Small intestine (tissue), 7 donors: ENCODE data around the gene MAP3K5. TPM values are rescaled to one million over a fixed set of nuclear protein-coding genes. Genes with fewer than 3 reads are reported as not detected.

Source experiments
- DNase-seq, 2 donors: peaks; one replicate each; pipeline versions ENCODE4 v3.0.0 to v3.0.0-alpha.2; 2013
- FAIRE-seq: peaks from 2 replicates; lab custom pipeline; 2012; peaks lifted over from hg19 to GRCh38; lab: Jason Lieb, UNC
- H3K27ac ChIP-seq, 3 donors: one replicate each; pipeline ENCODE4 v1.5.1; 2013; ENCODE audit warnings: low read length in 2 of 3, mild to moderate bottlenecking in 2 of 3, control low read depth in 1 of 3, inconsistent platforms in 1 of 3, low read depth in 1 of 3, moderate library complexity in 1 of 3
- H3K27me3 ChIP-seq, 3 donors: one replicate each; pipeline ENCODE4 v1.6.1; 2013; ENCODE audit warnings: low read length in 3 of 3, inconsistent platforms in 1 of 3; ENCODE audit not compliant: control insufficient read depth in 3 of 3, insufficient read depth in 3 of 3
- H3K36me3 ChIP-seq, 3 donors: one replicate each; pipeline ENCODE4 v1.6.1; 2013; ENCODE audit warnings: low read length in 3 of 3, inconsistent platforms in 1 of 3, low read depth in 1 of 3, mild to moderate bottlenecking in 1 of 3, moderate library complexity in 1 of 3; ENCODE audit not compliant: control insufficient read depth in 3 of 3, insufficient read depth in 2 of 3
- H3K4me1 ChIP-seq, 3 donors: one replicate each; pipeline ENCODE4 v1.6.1; 2013; ENCODE audit warnings: low read length in 2 of 3, inconsistent platforms in 1 of 3, low read depth in 1 of 3, mild to moderate bottlenecking in 1 of 3, moderate library complexity in 1 of 3; ENCODE audit not compliant: control insufficient read depth in 3 of 3, insufficient read depth in 2 of 3
- H3K4me3 ChIP-seq, 3 donors: one replicate each; pipeline ENCODE4 v1.5.1; 2013; ENCODE audit warnings: low read length in 3 of 3, control low read depth in 1 of 3, inconsistent platforms in 1 of 3, low read depth in 1 of 3, mild to moderate bottlenecking in 1 of 3, moderate library complexity in 1 of 3
- H3K9me3 ChIP-seq, 2 donors: one replicate each; pipeline ENCODE4 v1.6.1; 2013; ENCODE audit warnings: low read depth in 1 of 2, low read length in 1 of 2; ENCODE audit not compliant: control insufficient read depth in 2 of 2, insufficient read depth in 1 of 2
- WGBS, 3 donors: extraction: QIAGEN DNeasy Blood & Tissue Kit; methylation state at CpG; one replicate each; pipeline ENCODE4 v1.1.7; 2013; 5-methylcytosine and 5-hydroxymethylcytosine counted together
- polyA plus RNA-seq, 4 donors: library from polyadenylated mRNA; stranded (reverse) in 3 of 4; unstranded in 1 of 4; fragments of 200-250 nt in 3 of 4; fragments of 120-200 nt in 1 of 4; gene quantifications; one replicate each; pipeline versions ENCODE4 v1.2.1 to v1.2.3, GENCODE V29; 2013
- donor health status: healthy with polysubstance abuse.
- donor health status: control.
- donor health status: control.
- donor health status: Bipolar disorder and iron deficiency.
- donor health status: healthy.

MAP3K5 gene
- polyA plus RNA-seq, 4 donors = 5.4 to 9.5 (median 7.0) TPM

DNA sequence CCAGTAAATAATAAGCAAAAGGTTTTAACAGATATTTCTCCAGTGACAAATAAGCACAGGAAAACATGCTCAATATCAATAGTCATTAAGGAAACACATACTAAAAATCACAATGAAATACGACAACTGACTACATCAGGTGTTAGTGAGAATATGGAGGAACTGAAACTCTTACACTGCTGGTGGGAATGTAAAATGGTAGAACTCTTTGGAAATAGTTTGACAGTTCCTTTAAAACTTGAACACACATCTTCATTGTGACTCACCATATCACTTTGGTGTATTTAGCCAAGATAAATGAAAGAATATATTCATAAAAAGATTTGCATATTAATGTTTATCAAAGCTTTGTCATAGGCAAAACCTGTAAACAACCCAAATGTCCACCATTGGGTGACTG lies 11.3 kb upstream of the MAP3K5 start:
- Histone ChIP-seq H3K27ac (no peak overlapping the region), H3K9me3 (no peaks in the 10 kb centered on the region), H3K4me1 (no peaks in the 10 kb centered on the region), H3K36me3 (no peaks in the 10 kb centered on the region), H3K27me3 (no peaks in the 10 kb centered on the region), H3K4me3 (no peak overlapping the region)
- DNase-seq (no peak), FAIRE-seq (no peak)
- WGBS, 3 donors = 75 to 100% (median 94%) methylated on average over 1 of the region's 1 CpG

DNA sequence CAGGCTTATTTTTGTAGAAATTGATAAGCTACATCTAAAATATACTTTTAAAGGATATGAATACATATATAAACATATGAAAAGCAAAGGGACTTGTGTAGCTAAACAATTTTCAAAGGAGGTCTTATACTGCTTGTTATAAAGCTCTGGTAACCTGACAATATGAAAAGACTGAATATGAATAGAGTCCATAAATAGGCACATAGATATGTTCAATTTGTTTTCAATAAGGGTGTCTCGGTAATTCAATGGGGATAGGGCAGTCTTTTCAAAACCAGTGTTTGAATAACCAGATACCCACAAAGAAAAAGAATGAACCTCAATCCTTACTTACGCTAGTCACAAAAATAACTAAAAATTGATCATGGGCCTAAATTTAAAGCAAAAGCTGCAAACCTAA lies 9.3 kb upstream of the MAP3K5 start:
- Histone ChIP-seq H3K9me3 (no peaks in the 10 kb centered on the region), H3K27ac (no peak overlapping the region), H3K4me1 (no peaks in the 10 kb centered on the region), H3K36me3 (no peaks in the 10 kb centered on the region), H3K4me3 (no peak overlapping the region), H3K27me3 (no peaks in the 10 kb centered on the region)
- FAIRE-seq (no peak), DNase-seq (no peak)
- 94 to 99% (median 98%) methylated on average over 2 of the region's 2 CpGs for WGBS, 3 donors

DNA sequence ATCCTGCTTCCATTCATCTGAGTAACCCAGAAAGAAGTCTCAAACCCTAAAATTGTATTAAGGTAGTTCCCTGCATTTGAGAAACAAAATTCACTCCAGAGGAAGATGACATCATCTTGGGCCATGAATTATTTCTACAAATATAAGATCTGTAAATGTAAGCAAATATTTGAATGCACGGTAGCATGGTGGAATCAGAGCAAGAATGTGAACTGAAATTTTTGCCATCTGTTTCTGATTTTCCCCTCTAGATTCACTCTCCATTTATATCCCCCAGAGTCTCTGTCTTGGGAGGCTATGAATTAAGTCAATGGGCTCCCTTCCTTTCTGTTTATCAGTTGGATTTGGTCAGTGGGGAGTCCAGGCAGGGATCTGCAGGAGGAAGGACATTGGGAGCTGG lies 5.8 kb upstream of the MAP3K5 start:
- Histone ChIP-seq H3K4me1 (peaks cover 2 to 6% (median 4%) of the 10 kb centered on the region in 3 donors), H3K4me3 (no peak overlapping the region), H3K9me3 (no peaks in the 10 kb centered on the region), H3K36me3 (no peaks in the 10 kb centered on the region), H3K27ac (no peak overlapping the region), H3K27me3 (no peaks in the 10 kb centered on the region)
- no peak for DNase-seq
- FAIRE-seq = no peak
- WGBS, 3 donors = 77 to 100% (median 96%) methylated on average over 1 of the region's 1 CpG

DNA sequence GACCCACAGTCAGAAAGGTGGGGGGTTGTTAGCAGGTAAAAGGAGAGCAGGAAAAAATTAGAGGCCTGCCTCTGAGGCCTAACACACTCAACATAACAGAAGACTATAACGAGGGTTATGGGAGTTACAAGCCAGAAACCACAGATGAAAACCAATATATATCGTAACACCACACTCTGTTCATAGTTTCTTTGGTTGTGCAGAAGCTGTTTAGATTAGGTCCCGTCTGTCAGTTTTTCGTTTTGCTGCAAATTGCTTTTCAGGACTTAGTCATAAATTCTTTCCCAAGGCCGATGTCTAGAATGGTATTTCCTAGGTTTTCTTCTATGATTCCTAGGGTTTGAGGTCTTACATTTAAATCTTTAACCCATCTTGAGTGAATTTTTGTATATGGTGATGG lies 3.7 kb upstream of the MAP3K5 start:
- WGBS, 3 donors = 91 to 95% (median 91%) methylated on average over 5 of the region's 5 CpGs
- Histone ChIP-seq H3K36me3 (no peaks in the 10 kb centered on the region), H3K27me3 (no peaks in the 10 kb centered on the region), H3K4me3 (no peak overlapping the region), H3K4me1 (peaks cover 2 to 6% (median 5%) of the 10 kb centered on the region in 3 donors), H3K27ac (no peak overlapping the region), H3K9me3 (no peaks in the 10 kb centered on the region)
- DNase-seq (no peak), FAIRE-seq (no peak)

DNA sequence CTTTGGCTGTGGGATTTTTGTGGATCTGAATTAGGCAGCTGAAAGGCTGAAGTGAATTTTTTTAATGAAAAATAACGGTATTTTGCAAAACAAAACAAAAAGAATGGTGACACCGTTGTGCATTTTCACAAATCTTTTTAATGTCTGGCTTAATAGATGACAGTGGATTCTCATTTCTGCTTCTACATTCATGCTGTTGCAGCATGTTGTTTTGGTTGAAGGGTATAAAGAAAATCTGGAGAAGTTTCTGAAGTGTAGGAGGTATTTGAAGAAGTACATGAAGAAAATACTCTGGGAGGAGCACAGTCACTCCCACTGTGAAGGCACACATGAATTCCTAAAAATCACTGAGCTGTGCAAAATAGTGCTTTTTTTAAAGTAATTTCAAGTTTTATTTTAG lies 3.1 kb upstream of the MAP3K5 start:
- 90 to 92% (median 90%) methylated on average over 2 of the region's 2 CpGs for WGBS, 3 donors
- DNase-seq (no peak), FAIRE-seq (no peak)
- Histone ChIP-seq H3K27ac (no peak overlapping the region), H3K27me3 (no peaks in the 10 kb centered on the region), H3K4me1 (peaks cover 2 to 7% (median 6%) of the 10 kb centered on the region in 3 donors), H3K36me3 (no peaks in the 10 kb centered on the region), H3K9me3 (no peaks in the 10 kb centered on the region), H3K4me3 (no peak overlapping the region)

DNA sequence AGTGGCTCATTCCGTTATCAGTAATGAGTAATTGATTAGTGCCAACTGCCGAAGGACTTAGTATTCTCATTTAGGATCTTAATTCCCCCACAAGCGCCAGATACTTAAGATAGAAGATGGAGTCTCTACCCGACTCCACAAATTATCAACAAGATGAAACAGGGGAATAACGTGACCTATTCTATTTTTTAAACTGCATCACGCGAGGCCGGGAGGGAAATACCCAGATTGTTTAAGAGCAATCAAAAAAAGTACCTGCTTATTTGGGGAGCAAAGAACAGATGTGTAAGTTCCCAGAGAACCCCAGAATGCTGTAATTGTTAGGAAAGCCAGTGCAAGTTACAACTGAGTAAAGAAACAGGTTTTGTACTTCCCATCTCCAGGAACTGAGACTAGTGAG lies 1.1 kb upstream of the MAP3K5 start:
- 4 to 31% (median 12%) methylated on average over 8 of the region's 8 CpGs for WGBS, 3 donors
- FAIRE-seq (no peak), DNase-seq (no peak)
- no peaks in the 10 kb centered on the region for H3K36me3 ChIP-seq
- H3K27me3 ChIP-seq = no peaks in the 10 kb centered on the region
- H3K4me1 ChIP-seq = peaks cover 4 to 10% (median 9%) of the 10 kb centered on the region in 3 donors
- peak overlapping the region; percentile 94 to 97 (median 96) for H3K27ac ChIP-seq
- H3K4me3 ChIP-seq = peak overlapping the region in 2 of 3 donors; percentile 94 to 95
- H3K9me3 ChIP-seq = no peaks in the 10 kb centered on the region

DNA sequence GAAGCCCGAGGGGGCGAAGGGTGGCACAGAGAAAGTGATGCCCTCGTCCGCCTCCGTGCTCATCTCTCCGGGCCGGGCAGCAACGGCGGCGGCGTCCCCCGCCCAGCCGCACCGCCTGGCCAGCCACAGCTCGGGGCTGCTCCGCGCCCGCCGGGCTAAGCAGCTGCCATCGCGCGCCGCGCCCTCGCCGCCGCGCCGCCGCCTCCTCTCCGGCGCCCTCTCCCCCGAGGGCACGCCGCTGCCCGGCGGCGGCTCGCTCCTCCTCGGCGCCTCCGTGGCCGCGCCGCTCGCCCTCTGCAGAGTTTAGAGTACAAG lies 225 bp downstream of the MAP3K5 start:
- Histone ChIP-seq H3K4me3 (peak overlapping the region; percentile 89 to 95 (median 94)), H3K27ac (peak overlapping the region; percentile 94 to 97 (median 96)), H3K36me3 (no peaks in the 10 kb centered on the region), H3K27me3 (no peaks in the 10 kb centered on the region), H3K9me3 (no peaks in the 10 kb centered on the region), H3K4me1 (peaks cover 6 to 17% (median 9%) of the 10 kb centered on the region in 3 donors)
- DNase-seq (no peak), FAIRE-seq (no peak)
- WGBS, 3 donors = 0% methylated on average over 2 to 46 of the region's 46 CpGs

DNA sequence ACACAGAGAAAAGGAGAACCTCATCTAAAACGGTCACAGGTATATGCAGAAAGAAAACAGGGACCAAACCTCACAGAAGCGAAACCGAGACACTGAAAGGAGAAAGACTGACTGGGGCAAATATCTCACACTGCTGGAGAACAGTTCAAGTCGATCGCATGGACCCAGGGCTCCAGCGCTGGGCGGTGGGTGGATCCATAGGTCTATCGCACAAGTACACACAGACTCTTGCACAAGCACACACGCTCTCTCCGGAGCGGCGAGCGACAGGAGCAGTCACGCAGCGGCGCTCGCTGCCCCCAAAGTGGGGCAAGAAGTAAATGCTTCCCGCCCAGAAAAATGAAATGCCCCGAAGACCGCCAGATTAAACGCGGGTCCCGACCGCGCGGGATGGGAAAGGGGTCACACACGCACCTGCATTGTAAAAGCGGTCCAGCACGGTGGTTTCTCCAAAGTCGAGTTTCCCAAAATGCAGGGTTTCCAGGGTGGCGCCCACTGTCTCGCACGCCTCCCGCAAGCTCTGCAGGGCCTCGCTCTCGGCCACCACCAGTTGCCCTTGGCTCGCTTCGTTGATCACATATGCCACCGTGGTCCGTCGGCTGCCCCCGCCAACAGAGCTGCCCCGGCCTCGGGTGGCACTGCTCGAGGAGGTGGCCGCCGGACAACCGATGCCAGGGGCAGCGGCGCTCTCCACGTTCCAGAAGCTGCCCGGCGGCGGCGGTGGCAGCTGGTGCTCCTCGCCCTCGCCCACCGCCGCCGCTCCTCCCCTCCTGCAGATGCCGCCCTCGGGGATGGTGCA lies 782 bp downstream of the MAP3K5 start:
- FAIRE-seq (no peak), DNase-seq (peak; percentile 82 to 83)
- WGBS, 3 donors = 0 to 1% (median 1%) methylated on average over 45 to 62 of the region's 62 CpGs
- peak overlapping the region; percentile 74 to 97 (median 94) for H3K27ac ChIP-seq
- H3K27me3 ChIP-seq = no peaks in the 10 kb centered on the region
- peak overlapping the region; percentile 89 to 95 (median 94) for H3K4me3 ChIP-seq
- H3K36me3 ChIP-seq = no peaks in the 10 kb centered on the region
- H3K4me1 ChIP-seq = peaks cover 6 to 17% (median 9%) of the 10 kb centered on the region in 3 donors
- H3K9me3 ChIP-seq = no peaks in the 10 kb centered on the region
